Measurements from ENCODE around the gene TMEM127.

The TMEM127 gene

GRCh38 chr2:96207073-96207773, 58.6 kb downstream of the TMEM127 start:
- Mint-ChIP-seq H3K4me1 (peaks cover 60% of the 10 kb centered on the region), H3K4me3 (peak overlapping the region; percentile 91 to 96), H3K27ac (peak overlapping the region; percentile 94 to 95), H3K27me3 (no peaks in the 10 kb centered on the region), H3K9me3 (no peaks in the 10 kb centered on the region)
- ATAC-seq (no peak), DNase-seq (peak in 1 of 2 donors; percentile 12)

GRCh38 chr2:96205888-96206287, 59.9 kb downstream of the TMEM127 start:
- ATAC-seq (no peak), DNase-seq (no peak)
- Mint-ChIP-seq H3K27ac (peak overlapping the region; percentile 29 to 79), H3K4me3 (peak overlapping the region; percentile 68 to 88), H3K4me1 (peaks cover 64% of the 10 kb centered on the region), H3K9me3 (no peaks in the 10 kb centered on the region), H3K27me3 (no peaks in the 10 kb centered on the region)

GRCh38 chr2:96204836-96205624, 60.8 kb downstream of the TMEM127 start:
- H3K4me1 Mint-ChIP-seq: peaks cover 67% of the 10 kb centered on the region
- DNase-seq: no peak
- no peak for ATAC-seq

DNA sequence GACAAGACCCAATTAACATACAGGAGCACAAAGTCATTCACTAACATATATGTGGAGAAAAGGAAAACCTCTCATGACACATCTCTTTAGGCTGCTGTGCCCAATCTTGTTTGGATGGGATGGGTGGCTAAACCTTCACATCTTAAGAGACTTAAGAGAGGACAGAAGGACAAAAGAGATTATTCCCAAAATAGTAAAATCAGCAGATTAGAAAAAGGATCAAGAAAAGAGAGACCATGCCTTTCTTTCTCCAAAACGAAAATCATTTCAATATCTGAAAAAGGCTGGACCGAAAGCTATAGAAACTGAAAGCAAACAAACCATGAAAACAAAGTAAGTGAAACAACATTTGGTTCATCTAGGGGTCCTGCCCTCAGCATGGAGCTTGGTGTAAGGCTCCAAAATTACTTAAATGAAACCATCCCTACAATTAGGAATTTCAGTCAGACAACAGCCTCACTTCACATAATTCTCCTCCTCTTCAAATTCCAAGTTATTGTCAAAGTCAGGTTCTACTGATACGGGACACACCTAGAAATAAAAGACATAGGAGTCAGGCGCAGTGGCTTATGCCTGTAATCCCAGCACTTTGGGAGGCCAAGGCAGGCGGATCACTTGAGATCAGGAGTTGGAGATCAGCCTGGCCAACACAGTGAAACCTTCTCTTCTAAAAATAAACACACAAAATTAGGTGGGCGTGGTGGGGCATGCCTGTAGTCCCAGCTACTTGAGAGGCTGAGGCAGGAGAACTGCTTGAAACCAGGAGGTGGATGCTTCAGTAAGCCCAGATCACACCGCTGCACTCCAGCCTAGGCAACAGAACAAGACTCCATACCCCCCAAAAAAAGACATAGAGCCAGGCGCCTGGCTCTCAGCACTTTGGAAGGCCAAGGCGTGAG, 62.4 kb downstream of the TMEM127 start:
- no peaks in the 10 kb centered on the region for H3K9me3 Mint-ChIP-seq
- peaks cover 74% of the 10 kb centered on the region for H3K4me1 Mint-ChIP-seq
- no peak for ATAC-seq
- peak overlapping the region in 1 of 2 donors; percentile 86 for H3K27ac Mint-ChIP-seq
- no peaks in the 10 kb centered on the region for H3K27me3 Mint-ChIP-seq
- peak overlapping the region; percentile 76 to 80 for H3K4me3 Mint-ChIP-seq
- no peak for DNase-seq

More at GRCh38 chr2:96204836-96205624, 60.8 kb downstream of the TMEM127 start:
- Mint-ChIP-seq H3K4me3 (peak overlapping the region; percentile 68 to 88), H3K27ac (peak overlapping the region in 1 of 2 donors; percentile 87), H3K27me3 (no peaks in the 10 kb centered on the region), H3K9me3 (no peaks in the 10 kb centered on the region)

GRCh38 chr2:96202152-96202854, 63.5 kb downstream of the TMEM127 start:
- peak overlapping the region in 1 of 2 donors; percentile 29 for H3K4me3 Mint-ChIP-seq
- DNase-seq: no peak
- H3K27ac Mint-ChIP-seq: no peak overlapping the region
- H3K4me1 Mint-ChIP-seq: peaks cover 78% of the 10 kb centered on the region
- no peaks in the 10 kb centered on the region for H3K27me3 Mint-ChIP-seq
- ATAC-seq: no peak
- no peaks in the 10 kb centered on the region for H3K9me3 Mint-ChIP-seq

- peaks cover 78% of the 10 kb centered on the region for H3K4me1 Mint-ChIP-seq
- H3K4me3 Mint-ChIP-seq: no peak overlapping the region
Observed at GRCh38 chr2:96201338-96201737, 64.5 kb downstream of the TMEM127 start.

DNA sequence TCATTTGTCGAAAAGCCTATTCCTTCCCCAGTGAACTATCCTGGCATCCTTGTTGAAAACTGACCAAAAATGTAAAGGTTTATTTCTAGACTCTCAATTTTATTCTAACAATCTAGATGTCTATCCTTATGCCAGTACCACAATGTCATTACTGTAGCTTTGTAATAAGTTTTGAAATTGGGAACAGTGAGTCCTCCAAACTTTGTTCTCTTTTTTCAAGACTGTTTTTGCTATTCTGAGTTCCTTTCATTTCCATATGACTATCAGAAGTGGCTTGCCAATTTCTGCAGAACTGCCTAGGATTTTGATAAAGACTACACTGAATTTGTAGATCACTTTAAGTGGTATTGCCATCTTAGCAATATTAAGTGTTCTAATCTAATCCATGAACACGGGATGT, 66.9 kb downstream of the TMEM127 start:
- no peaks in the 10 kb centered on the region for H3K27me3 Mint-ChIP-seq
- H3K9me3 Mint-ChIP-seq: no peaks in the 10 kb centered on the region
- H3K27ac Mint-ChIP-seq: no peak overlapping the region
- H3K4me3 Mint-ChIP-seq: no peak overlapping the region
- peaks cover 69% of the 10 kb centered on the region for H3K4me1 Mint-ChIP-seq
- DNase-seq: no peak
- no peak for ATAC-seq

More at GRCh38 chr2:96201338-96201737, 64.5 kb downstream of the TMEM127 start:
- H3K27me3 Mint-ChIP-seq: no peaks in the 10 kb centered on the region
- ATAC-seq (no peak), DNase-seq (no peak)
- H3K9me3 Mint-ChIP-seq: no peaks in the 10 kb centered on the region
- no peak overlapping the region for H3K27ac Mint-ChIP-seq
